GM19328 (cell line): ENCODE results near the gene NAT14.
"Not testable (repeated sequence)": the region's sequence is repeated elsewhere in the genome, so short reads cannot be mapped to it uniquely, and the experiment has no call there.

Source experiments
- ATAC-seq: cut with Tn5 transposase; IDR thresholded peaks from one replicate; pipeline ENCODE4 v1.9.1; 2021; ENCODE audit warnings: mild to moderate bottlenecking, moderate library complexity; ENCODE audit not compliant: unreplicated experiment

Gene NAT14

DNA sequence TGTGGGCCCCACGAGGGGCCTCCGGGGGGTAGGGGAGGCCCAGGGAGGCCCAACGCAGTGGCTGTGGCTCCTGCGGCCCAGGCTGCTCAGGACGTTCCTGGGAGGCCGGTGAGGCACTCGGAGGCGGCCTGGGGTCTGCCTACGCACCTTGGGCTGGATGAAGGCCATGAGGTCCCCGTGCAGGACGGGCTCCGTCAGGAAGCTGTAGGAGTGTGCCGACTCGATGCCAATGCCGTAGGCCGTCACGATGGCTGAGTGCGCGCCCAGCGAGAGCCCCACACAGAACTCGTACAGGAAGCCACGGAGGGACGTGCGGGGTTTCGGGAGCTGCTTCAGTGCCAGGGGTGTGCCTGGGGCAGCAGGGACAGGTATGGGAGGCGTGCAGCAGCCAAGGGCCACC lies 46.0 kb downstream of the NAT14 start:
- no peak for ATAC-seq

GRCh38 chr19:55534280-55534679 lies 49.3 kb downstream of the NAT14 start:
- not testable (repeated sequence) for ATAC-seq

DNA sequence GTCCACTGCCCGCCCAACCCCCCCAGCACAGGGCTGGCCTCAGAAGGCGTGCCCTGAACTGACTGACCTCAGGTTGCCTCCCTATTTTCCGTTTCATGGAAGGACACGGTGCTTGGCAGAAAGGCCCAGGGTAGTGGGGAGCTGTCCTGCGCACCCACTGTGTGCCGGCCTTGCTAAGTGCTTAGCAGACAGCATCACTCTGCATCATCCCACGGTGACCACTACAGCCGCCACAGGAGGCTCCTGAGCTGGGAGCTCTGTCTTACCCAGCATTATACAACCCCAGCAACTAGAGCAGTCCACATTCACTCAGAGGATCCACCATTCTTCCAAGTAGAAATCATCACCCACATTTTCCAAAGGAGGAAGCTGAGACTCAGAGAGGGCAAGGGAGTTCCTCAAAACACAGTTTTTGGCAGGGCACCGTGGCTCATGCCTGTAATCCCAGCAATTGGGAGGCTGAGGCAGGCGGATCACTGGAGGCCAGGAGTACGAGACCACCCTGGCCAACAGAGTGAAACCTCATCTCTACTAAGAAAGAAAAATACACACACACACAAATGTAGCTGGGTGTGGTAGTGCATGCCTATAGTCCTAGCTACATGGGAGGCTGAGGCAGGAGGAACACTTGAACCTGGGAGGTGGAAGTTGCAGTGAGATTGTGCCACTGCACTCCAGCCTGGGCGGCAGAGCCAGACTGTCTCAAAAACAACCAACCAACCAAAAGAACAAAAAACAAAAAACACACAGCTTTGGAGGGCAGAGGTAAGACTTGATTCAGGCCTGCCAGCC lies 50.4 kb downstream of the NAT14 start:
- no peak for ATAC-seq

DNA sequence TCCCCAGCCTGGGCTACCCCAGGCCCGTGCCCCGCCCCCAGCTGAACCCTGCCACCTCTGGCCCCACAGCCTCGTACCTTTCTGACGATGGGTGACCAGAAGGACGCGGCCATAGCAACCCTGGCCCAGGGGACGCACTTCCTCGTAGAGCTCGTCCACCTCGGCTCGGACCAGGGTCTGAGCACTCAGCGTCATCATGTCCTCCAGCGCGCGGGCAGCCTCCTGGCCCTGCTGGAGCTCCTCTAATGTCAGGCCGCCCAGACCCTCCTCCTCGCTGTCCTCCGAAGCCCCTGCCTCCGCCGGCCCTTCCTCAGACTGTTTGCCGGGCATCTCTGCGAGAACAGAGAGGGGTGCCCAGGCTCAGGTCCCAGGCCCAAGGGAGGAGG lies 51.0 kb downstream of the NAT14 start:
- no peak for ATAC-seq

- ATAC-seq, result no peak
Measured at GRCh38 chr19:55536366-55536765, 51.4 kb downstream of the NAT14 start.
